Measurements from ENCODE around the gene KLHL4. TPM values are rescaled to one million over a fixed set of nuclear protein-coding genes. Genes with fewer than 3 reads are reported as not detected.
"Not testable (repeated sequence)": the region's sequence is repeated elsewhere in the genome, so short reads cannot be mapped to it uniquely, and the experiment has no call there.

The KLHL4 gene
- total and polyA plus RNA-seq, 2 donors from 2014 or later = 0.49 to 2.1 TPM

DNA sequence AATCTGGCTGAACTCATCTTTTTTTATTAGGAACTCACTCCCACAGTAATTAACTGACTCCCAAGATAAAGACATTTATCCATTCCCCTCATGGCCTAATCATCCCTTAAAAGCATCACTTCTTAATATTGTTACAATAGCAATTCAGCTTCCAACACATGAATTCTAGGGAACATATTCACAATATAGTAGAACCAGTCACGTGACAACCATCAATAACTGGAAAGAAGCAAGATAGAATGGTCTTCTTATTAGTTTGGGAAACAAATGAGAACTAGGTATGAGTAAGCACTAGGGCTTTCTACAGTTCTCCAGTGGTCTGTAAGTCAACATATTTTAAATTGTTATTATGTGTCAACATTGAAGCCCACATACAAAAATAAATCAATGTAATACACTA is 170.1 kb downstream of the KLHL4 start:
- TF ChIP-seq, protein P1, sequence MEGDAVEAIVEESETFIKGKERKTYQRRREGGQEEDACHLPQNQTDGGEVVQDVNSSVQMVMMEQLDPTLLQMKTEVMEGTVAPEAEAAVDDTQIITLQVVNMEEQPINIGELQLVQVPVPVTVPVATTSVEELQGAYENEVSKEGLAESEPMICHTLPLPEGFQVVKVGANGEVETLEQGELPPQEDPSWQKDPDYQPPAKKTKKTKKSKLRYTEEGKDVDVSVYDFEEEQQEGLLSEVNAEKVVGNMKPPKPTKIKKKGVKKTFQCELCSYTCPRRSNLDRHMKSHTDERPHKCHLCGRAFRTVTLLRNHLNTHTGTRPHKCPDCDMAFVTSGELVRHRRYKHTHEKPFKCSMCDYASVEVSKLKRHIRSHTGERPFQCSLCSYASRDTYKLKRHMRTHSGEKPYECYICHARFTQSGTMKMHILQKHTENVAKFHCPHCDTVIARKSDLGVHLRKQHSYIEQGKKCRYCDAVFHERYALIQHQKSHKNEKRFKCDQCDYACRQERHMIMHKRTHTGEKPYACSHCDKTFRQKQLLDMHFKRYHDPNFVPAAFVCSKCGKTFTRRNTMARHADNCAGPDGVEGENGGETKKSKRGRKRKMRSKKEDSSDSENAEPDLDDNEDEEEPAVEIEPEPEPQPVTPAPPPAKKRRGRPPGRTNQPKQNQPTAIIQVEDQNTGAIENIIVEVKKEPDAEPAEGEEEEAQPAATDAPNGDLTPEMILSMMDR (IDR thresholded peaks at IDR 0.05; ENCODE audit: borderline replicate concordance, extremely low read depth, insufficient read depth) = no peak
- no peak overlapping the region for H3K9ac ChIP-seq (ENCODE audit: low read length in 3 of 3)
- DNase-seq (no peak), FAIRE-seq (no peak)
- no peaks in the 10 kb centered on the region for H3K36me3 ChIP-seq (ENCODE audit: control insufficient read depth in 2 of 3, insufficient read depth in 3 of 3, low read length in 3 of 3)
- no peaks in the 10 kb centered on the region for H3K4me1 ChIP-seq (ENCODE audit: control insufficient read depth in 2 of 3, insufficient read depth in 2 of 3, low read depth in 1 of 3, low read length in 3 of 3)
- no peak overlapping the region for H3K27ac ChIP-seq (ENCODE audit: low read depth in 2 of 2, low read length in 2 of 2)
- intact Hi-C loops (cut with DNase I) = no loop called here
- no peaks in the 10 kb centered on the region for H3K9me3 ChIP-seq (ENCODE audit: control insufficient read depth in 2 of 3, insufficient read depth in 1 of 3, low read length in 3 of 3)
- no peaks in the 10 kb centered on the region for H3K27me3 ChIP-seq (ENCODE audit: control insufficient read depth, insufficient read depth, low read length)
- no peak overlapping the region for H3K4me3 ChIP-seq (ENCODE audit: low read length in 3 of 3)

DNA sequence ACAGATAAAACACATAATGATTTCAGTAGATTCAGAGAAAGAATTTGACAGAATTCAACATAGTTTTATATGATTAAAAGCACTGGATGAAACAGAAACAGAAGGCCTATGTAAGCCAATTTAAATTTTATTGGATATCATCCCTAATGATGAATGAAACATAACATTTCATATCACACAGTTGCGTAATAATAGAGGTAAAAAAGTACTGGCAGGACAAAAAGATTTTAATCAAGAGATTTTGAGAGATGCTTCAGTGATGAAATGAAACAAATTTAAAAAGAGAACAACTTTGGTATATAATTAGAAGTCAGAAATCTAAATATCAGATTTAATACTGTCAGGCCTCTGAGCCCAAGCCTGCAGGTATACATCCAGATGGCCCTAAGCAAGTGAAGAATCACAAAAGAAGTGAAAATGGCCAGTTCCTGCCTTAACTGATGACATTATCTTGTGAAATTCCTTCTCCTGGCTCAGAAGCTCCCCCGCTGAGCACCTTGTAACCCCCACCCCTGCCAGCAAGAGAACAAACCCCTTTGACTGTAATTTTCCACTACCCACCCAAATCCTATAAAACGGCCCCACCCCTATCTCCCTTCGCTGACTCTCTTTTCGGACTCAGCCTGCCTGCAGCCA is 170.6 kb downstream of the KLHL4 start:
- H3K9ac ChIP-seq (ENCODE audit: low read length in 3 of 3); FAIRE-seq; H3K36me3 ChIP-seq (ENCODE audit: control insufficient read depth in 2 of 3, insufficient read depth in 3 of 3, low read length in 3 of 3); H3K4me3 ChIP-seq (ENCODE audit: low read length in 3 of 3); H3K27ac ChIP-seq (ENCODE audit: low read depth in 2 of 2, low read length in 2 of 2); H3K9me3 ChIP-seq (ENCODE audit: control insufficient read depth in 2 of 3, insufficient read depth in 1 of 3, low read length in 3 of 3); H3K27me3 ChIP-seq (ENCODE audit: control insufficient read depth, insufficient read depth, low read length); DNase-seq; intact Hi-C loops (cut with DNase I); H3K4me1 ChIP-seq (ENCODE audit: control insufficient read depth in 2 of 3, insufficient read depth in 2 of 3, low read depth in 1 of 3, low read length in 3 of 3): not testable (repeated sequence)

DNA sequence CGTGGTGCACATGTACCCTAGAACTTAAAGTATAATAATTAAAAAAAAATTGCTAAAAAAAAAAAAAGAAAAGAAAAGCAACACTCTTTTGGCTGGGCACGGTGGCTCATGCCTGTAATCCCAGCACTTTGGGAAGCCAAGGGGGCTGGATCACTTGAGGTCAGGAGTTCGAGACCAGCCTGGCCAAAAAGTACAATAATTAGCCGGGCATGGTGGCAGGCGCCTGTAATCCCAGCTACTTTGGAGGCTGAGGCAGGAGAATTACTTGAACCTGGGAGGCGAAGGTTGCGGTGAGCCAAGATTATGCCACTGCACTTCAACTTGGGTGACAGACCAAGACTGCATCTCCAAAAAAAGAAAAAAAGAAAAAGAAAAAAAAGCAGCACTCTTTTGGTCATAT is 171.6 kb downstream of the KLHL4 start:
- H3K27ac ChIP-seq (ENCODE audit: low read depth in 2 of 2, low read length in 2 of 2); H3K4me1 ChIP-seq (ENCODE audit: control insufficient read depth in 2 of 3, insufficient read depth in 2 of 3, low read depth in 1 of 3, low read length in 3 of 3); H3K9ac ChIP-seq (ENCODE audit: low read length in 3 of 3); H3K4me3 ChIP-seq (ENCODE audit: low read length in 3 of 3); intact Hi-C loops (cut with DNase I); H3K36me3 ChIP-seq (ENCODE audit: control insufficient read depth in 2 of 3, insufficient read depth in 3 of 3, low read length in 3 of 3); H3K27me3 ChIP-seq (ENCODE audit: control insufficient read depth, insufficient read depth, low read length); FAIRE-seq; DNase-seq; H3K9me3 ChIP-seq (ENCODE audit: control insufficient read depth in 2 of 3, insufficient read depth in 1 of 3, low read length in 3 of 3): not testable (repeated sequence)

DNA sequence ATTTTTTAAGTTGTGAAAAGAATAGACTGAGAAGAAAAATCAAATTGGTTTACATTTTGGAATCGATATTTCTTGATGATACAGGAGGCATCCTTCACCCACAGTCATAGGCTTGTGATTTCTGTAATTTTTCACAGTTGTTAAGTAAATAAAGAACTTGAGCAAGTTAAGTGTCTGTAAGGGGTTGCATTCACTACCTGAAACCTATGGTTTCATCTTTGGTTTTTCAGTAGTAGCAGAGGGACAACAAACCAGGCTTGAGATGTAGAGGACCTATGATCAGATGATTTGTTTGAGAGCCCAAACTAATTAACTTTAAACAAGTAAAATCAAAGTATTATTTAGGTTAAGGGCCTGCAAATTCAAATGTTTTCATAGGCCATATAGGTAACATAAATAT is 175.6 kb downstream of the KLHL4 start:
- Histone ChIP-seq H3K4me1 (ENCODE audit: control insufficient read depth in 2 of 3, insufficient read depth in 2 of 3, low read depth in 1 of 3, low read length in 3 of 3) (no peaks in the 10 kb centered on the region), H3K27me3 (ENCODE audit: control insufficient read depth, insufficient read depth, low read length) (no peaks in the 10 kb centered on the region), H3K9me3 (ENCODE audit: control insufficient read depth in 2 of 3, insufficient read depth in 1 of 3, low read length in 3 of 3) (no peaks in the 10 kb centered on the region), H3K4me3 (ENCODE audit: low read length in 3 of 3) (no peak overlapping the region), H3K27ac (ENCODE audit: low read depth in 2 of 2, low read length in 2 of 2) (no peak overlapping the region), H3K36me3 (ENCODE audit: control insufficient read depth in 2 of 3, insufficient read depth in 3 of 3, low read length in 3 of 3) (no peaks in the 10 kb centered on the region), H3K9ac (ENCODE audit: low read length in 3 of 3) (no peak overlapping the region)
- TF ChIP-seq, protein P1 (IDR thresholded peaks at IDR 0.05; ENCODE audit: borderline replicate concordance, extremely low read depth, insufficient read depth) = no peak
- DNase-seq (no peak), FAIRE-seq (no peak)
- intact Hi-C loops (cut with DNase I) = no loop called here

Measured in kidney (tissue), 14 donors.